H9 (cell line): Measurements from ENCODE around the gene ARHGAP45. TPM values are rescaled to one million over a fixed set of nuclear protein-coding genes. Genes with fewer than 3 reads are reported as not detected.

ENCODE experiments used
- DNase-seq: peaks from one replicate; pipeline ENCODE4 v3.0.0-alpha.2; 2017
- H2AFZ ChIP-seq: one replicate; pipeline ENCODE4 v1.6.1; 2013; ENCODE audit warnings: mild to moderate bottlenecking, low read length, control low read depth, moderate library complexity
- H2AK5ac ChIP-seq: 2 replicates; pipeline ENCODE4 v1.6.1; 2013; ENCODE audit warnings: low read length, control low read depth, mixed read lengths; ENCODE audit not compliant: insufficient read length
- H2BK120ac ChIP-seq: one replicate; pipeline ENCODE4 v1.6.1; 2013; ENCODE audit warnings: low read depth, mild to moderate bottlenecking, low read length, control low read depth, inconsistent platforms; ENCODE audit not compliant: poor library complexity, severe bottlenecking
- H2BK12ac ChIP-seq: 2 replicates; pipeline ENCODE4 v1.6.1; 2013; ENCODE audit warnings: low read length, control low read depth, mixed read lengths, low read depth; ENCODE audit not compliant: insufficient read length
- H2BK15ac ChIP-seq: 2 replicates; pipeline ENCODE4 v1.6.1; 2013; ENCODE audit warnings: low read depth, low read length, control low read depth
- H2BK20ac ChIP-seq: one replicate; pipeline ENCODE4 v1.6.1; 2013; ENCODE audit warnings: low read depth, mild to moderate bottlenecking, low read length, control low read depth, inconsistent platforms; ENCODE audit not compliant: poor library complexity, severe bottlenecking
- H2BK5ac ChIP-seq: 2 replicates; pipeline ENCODE4 v1.6.1; 2013; ENCODE audit warnings: low read length, control low read depth, mixed read lengths; ENCODE audit not compliant: insufficient read length
- H3K14ac ChIP-seq: 2 replicates; pipeline ENCODE4 v1.6.1; 2013; ENCODE audit warnings: low read length, control low read depth; ENCODE audit not compliant: insufficient read depth
- H3K18ac ChIP-seq: 2 replicates; pipeline ENCODE4 v1.6.1; 2013; ENCODE audit warnings: low read depth, mild to moderate bottlenecking, mixed read lengths, low read length, control low read depth; ENCODE audit not compliant: insufficient read length
- H3K23ac ChIP-seq: 2 replicates; pipeline ENCODE4 v1.6.1; 2013; ENCODE audit warnings: low read length, control low read depth, mixed read lengths, low read depth; ENCODE audit not compliant: insufficient read length
- H3K23me2 ChIP-seq: 2 replicates; pipeline ENCODE4 v1.6.1; 2013; ENCODE audit warnings: low read depth, mild to moderate bottlenecking, mixed read lengths, low read length, control low read depth; ENCODE audit not compliant: insufficient read length, poor library complexity, severe bottlenecking
- H3K27ac ChIP-seq: 2 replicates; pipeline ENCODE4 v1.5.1; 2013; ENCODE audit warnings: low read length, control low read depth, mixed read lengths, low read depth; ENCODE audit not compliant: insufficient read length
- H3K27me3 ChIP-seq: 2 replicates; pipeline ENCODE4 v1.6.1; 2013; ENCODE audit warnings: low read length, control low read depth, inconsistent platforms; ENCODE audit not compliant: insufficient read depth
- H3K4ac ChIP-seq: 2 replicates; pipeline ENCODE4 v1.6.1; 2013; ENCODE audit warnings: low read depth, mild to moderate bottlenecking, control low read depth, inconsistent platforms, low read length, moderate library complexity
- H3K4me1 ChIP-seq: 2 replicates; pipeline ENCODE4 v1.6.1; 2013; ENCODE audit warnings: low read length, control low read depth, inconsistent platforms; ENCODE audit not compliant: insufficient read depth
- H3K4me2 ChIP-seq: 2 replicates; pipeline ENCODE4 v1.6.1; 2013; ENCODE audit warnings: low read length, control low read depth, mixed read lengths; ENCODE audit not compliant: insufficient read length, insufficient read depth
- H3K56ac ChIP-seq: 2 replicates; pipeline ENCODE4 v1.6.1; 2013; ENCODE audit warnings: low read depth, mild to moderate bottlenecking, mixed read lengths, low read length, control low read depth; ENCODE audit not compliant: insufficient read length
- H3K79me1 ChIP-seq: 2 replicates; pipeline ENCODE4 v1.6.1; 2013; ENCODE audit warnings: low read depth, mild to moderate bottlenecking, moderate library complexity, low read length, control low read depth, inconsistent platforms; ENCODE audit not compliant: insufficient read depth, poor library complexity, severe bottlenecking
- H3K79me2 ChIP-seq: 2 replicates; pipeline ENCODE4 v1.6.1; 2013; ENCODE audit warnings: low read length, control low read depth, inconsistent platforms; ENCODE audit not compliant: insufficient read depth
- H3K9ac ChIP-seq: 2 replicates; pipeline ENCODE4 v1.6.1; 2013; ENCODE audit warnings: low read length, control low read depth, mixed read lengths; ENCODE audit not compliant: insufficient read length; ENCODE audit errors: extremely low read depth
- H3K9me3 ChIP-seq: one replicate; pipeline ENCODE4 v1.6.1; 2013; ENCODE audit warnings: low read depth, low read length, inconsistent platforms; ENCODE audit not compliant: control insufficient read depth
- H3T11ph ChIP-seq: one replicate; pipeline ENCODE4 v1.6.1; 2013; ENCODE audit warnings: mild to moderate bottlenecking, low read length, control low read depth, inconsistent platforms
- H4K20me1 ChIP-seq: one replicate; pipeline ENCODE4 v1.6.1; 2013; ENCODE audit not compliant: control insufficient read depth, insufficient read length, insufficient read depth
- H4K5ac ChIP-seq: 2 replicates; pipeline ENCODE4 v1.6.1; 2013; ENCODE audit warnings: low read depth, mild to moderate bottlenecking, mixed read lengths, low read length, control low read depth; ENCODE audit not compliant: insufficient read length
- H4K8ac ChIP-seq: replicated peaks from 2 replicates; pipeline ENCODE4 v1.6.1; 2013; ENCODE audit warnings: low read length, control low read depth, mixed read lengths, low read depth; ENCODE audit not compliant: insufficient read length
- H4K91ac ChIP-seq: 2 replicates; pipeline ENCODE4 v1.6.1; 2013; ENCODE audit warnings: low read depth, mild to moderate bottlenecking, moderate library complexity, mixed read lengths, low read length, control low read depth; ENCODE audit not compliant: insufficient read length
- H3K27ac Mint-ChIP-seq, 3 experiments: 2 replicates in 2 of 3; 3 replicates in 1 of 3; pipeline ENCODE4 v1.8.0; 2020 to 2021; ENCODE audit warnings: mixed read lengths in 3 of 3, mild to moderate bottlenecking in 1 of 3, moderate library complexity in 1 of 3
- H3K27me3 Mint-ChIP-seq: 2 replicates; pipeline ENCODE4 v1.8.0; 2021; ENCODE audit warnings: low read depth, mild to moderate bottlenecking, moderate library complexity, mixed read lengths
- H3K36me3 Mint-ChIP-seq, 3 experiments: 2 replicates in 2 of 3; 3 replicates in 1 of 3; pipeline ENCODE4 v1.8.0; 2020 to 2021; ENCODE audit warnings: low read depth in 3 of 3, mixed read lengths in 3 of 3; ENCODE audit not compliant: insufficient read depth in 1 of 3
- H3K4me1 Mint-ChIP-seq, 2 experiments: 2 replicates each; pipeline ENCODE4 v1.8.0; 2020; ENCODE audit warnings: mixed read lengths in 2 of 2
- H3K4me3 Mint-ChIP-seq, 2 experiments: 2 replicates in 1 of 2; 3 replicates in 1 of 2; pipeline ENCODE4 v1.8.0; 2020 to 2021; ENCODE audit warnings: mild to moderate bottlenecking in 2 of 2, mixed read lengths in 2 of 2, moderate library complexity in 1 of 2
- H3K9me3 Mint-ChIP-seq, 2 experiments: 2 replicates in 1 of 2; 3 replicates in 1 of 2; pipeline ENCODE4 v1.8.0; 2020; ENCODE audit warnings: mild to moderate bottlenecking in 2 of 2, mixed read lengths in 2 of 2, moderate library complexity in 1 of 2
- WGBS: extraction: QIAGEN DNeasy Blood & Tissue Kit; methylation state at CpG from one replicate; pipeline ENCODE4 v1.1.7; 2013; ENCODE audit warnings: missing lambda C conversion rate, low lambda C conversion rate, mixed read lengths; ENCODE audit not compliant: insufficient read length; ENCODE audit errors: extremely low coverage; 5-methylcytosine and 5-hydroxymethylcytosine counted together
- total RNA-seq: library from RNA; stranded (reverse); gene quantifications from 2 replicates; pipeline ENCODE4 v1.2.1, GENCODE V29; 2021
- TF ChIP-seq, protein P1 (sequence below): fragments of 200-600 bp; sonication (generic); conservative IDR thresholded peaks from 3 replicates; pipeline ENCODE4 v1.8.0; 2021; ENCODE audit warnings: antibody characterized with exemption, mild to moderate bottlenecking

The ARHGAP45 gene
- total RNA-seq, 1 experiment from 2014 or later = 39.8 TPM

- Histone ChIP-seq H3T11ph (no peak overlapping the region), H2AK5ac (no peak overlapping the region), H3K9me3 (no peaks in the 10 kb centered on the region), H2AFZ (no peak overlapping the region), H2BK5ac (no peak overlapping the region), H3K23me2 (no peaks in the 10 kb centered on the region), H3K79me2 (no peaks in the 10 kb centered on the region; the same call in 1 of the 2 replicates), H4K8ac (no peak overlapping the region), H4K91ac (no peak overlapping the region), H3K14ac (peak overlapping the region; percentile 17), H3K79me1 (no peaks in the 10 kb centered on the region), H2BK15ac (no peak overlapping the region), H2BK120ac (no peak overlapping the region), H2BK20ac (no peak overlapping the region), H4K5ac (no peak overlapping the region), H3K4me1 (no peaks in the 10 kb centered on the region; the same call in 1 of the 2 replicates), H2BK12ac (no peak overlapping the region), H3K27ac (no peak overlapping the region), H3K4me2 (no peak overlapping the region), H3K9ac (no peak overlapping the region), H3K18ac (no peak overlapping the region), H3K56ac (no peak overlapping the region), H4K20me1 (no peaks in the 10 kb centered on the region), H3K4ac (no peak overlapping the region), H3K23ac (no peak overlapping the region), H3K27me3 (no peaks in the 10 kb centered on the region)
- Mint-ChIP-seq H3K9me3 (no peaks in the 10 kb centered on the region), H3K4me3 (peak overlapping the region in 1 of 2 experiments; percentile 47; a peak in 3 of 5 replicates), H3K36me3 (peaks cover 0 to 14% (median 14%) of the 10 kb centered on the region in 3 experiments; a peak in 5 of 7 replicates), H3K4me1 (peaks cover 2 to 4% of the 10 kb centered on the region in 2 experiments; a peak in 2 of 4 replicates), H3K27me3 (no peaks in the 10 kb centered on the region), H3K27ac (no peak overlapping the region)
- WGBS = no CpG with 5 or more reads among the region's 22 CpGs
- TF ChIP-seq, protein P1, sequence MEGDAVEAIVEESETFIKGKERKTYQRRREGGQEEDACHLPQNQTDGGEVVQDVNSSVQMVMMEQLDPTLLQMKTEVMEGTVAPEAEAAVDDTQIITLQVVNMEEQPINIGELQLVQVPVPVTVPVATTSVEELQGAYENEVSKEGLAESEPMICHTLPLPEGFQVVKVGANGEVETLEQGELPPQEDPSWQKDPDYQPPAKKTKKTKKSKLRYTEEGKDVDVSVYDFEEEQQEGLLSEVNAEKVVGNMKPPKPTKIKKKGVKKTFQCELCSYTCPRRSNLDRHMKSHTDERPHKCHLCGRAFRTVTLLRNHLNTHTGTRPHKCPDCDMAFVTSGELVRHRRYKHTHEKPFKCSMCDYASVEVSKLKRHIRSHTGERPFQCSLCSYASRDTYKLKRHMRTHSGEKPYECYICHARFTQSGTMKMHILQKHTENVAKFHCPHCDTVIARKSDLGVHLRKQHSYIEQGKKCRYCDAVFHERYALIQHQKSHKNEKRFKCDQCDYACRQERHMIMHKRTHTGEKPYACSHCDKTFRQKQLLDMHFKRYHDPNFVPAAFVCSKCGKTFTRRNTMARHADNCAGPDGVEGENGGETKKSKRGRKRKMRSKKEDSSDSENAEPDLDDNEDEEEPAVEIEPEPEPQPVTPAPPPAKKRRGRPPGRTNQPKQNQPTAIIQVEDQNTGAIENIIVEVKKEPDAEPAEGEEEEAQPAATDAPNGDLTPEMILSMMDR = no peak
- DNase-seq = no peak
Measured at GRCh38 chr19:1130771-1131717, 64.1 kb downstream of the ARHGAP45 start.
